ENCODE results near the gene MCF2L2.

MCF2L2 gene

GRCh38 chr3:183359036-183359435 lies 69.4 kb downstream of the MCF2L2 start:
- DNase-seq: no peak

- no peak for DNase-seq
These were observed 70.8 kb downstream of the MCF2L2 start for GRCh38 chr3:183357564-183358079.

GRCh38 chr3:183356920-183357319 lies 71.5 kb downstream of the MCF2L2 start:
- DNase-seq: no peak

GRCh38 chr3:183354874-183355273 lies 73.5 kb downstream of the MCF2L2 start:
- DNase-seq: no peak

GRCh38 chr3:183354325-183354831 lies 74.0 kb downstream of the MCF2L2 start:
- no peak for DNase-seq

- no peak for DNase-seq
These were observed 75.0 kb downstream of the MCF2L2 start for GRCh38 chr3:183353421-183353820.

GRCh38 chr3:183350164-183350563 lies 78.3 kb downstream of the MCF2L2 start:
- DNase-seq: no peak

GRCh38 chr3:183349421-183350157 lies 78.8 kb downstream of the MCF2L2 start:
- DNase-seq: no peak

- no peak for DNase-seq
These were observed 85.6 kb downstream of the MCF2L2 start for GRCh38 chr3:183342824-183343223.

GRCh38 chr3:183341545-183342288 lies 86.7 kb downstream of the MCF2L2 start:
- no peak for DNase-seq

GRCh38 chr3:183340222-183340621 lies 88.2 kb downstream of the MCF2L2 start:
- DNase-seq: no peak

- DNase-seq: peak; percentile 29
These were observed 88.8 kb downstream of the MCF2L2 start for GRCh38 chr3:183339461-183340086.

GRCh38 chr3:183338520-183338919 lies 89.9 kb downstream of the MCF2L2 start:
- no peak for DNase-seq

GRCh38 chr3:183332487-183332886 lies 95.9 kb downstream of the MCF2L2 start:
- DNase-seq: no peak

GRCh38 chr3:183331498-183331897 lies 96.9 kb downstream of the MCF2L2 start:
- DNase-seq: no peak

GRCh38 chr3:183330881-183331280 lies 97.5 kb downstream of the MCF2L2 start:
- DNase-seq: no peak

GRCh38 chr3:183329543-183329942 lies 98.9 kb downstream of the MCF2L2 start:
- DNase-seq: no peak

- DNase-seq: no peak
These were observed 99.6 kb downstream of the MCF2L2 start for GRCh38 chr3:183328823-183329222.

GRCh38 chr3:183328164-183328563 lies 100.3 kb downstream of the MCF2L2 start:
- DNase-seq: no peak

GRCh38 chr3:183327343-183327742 lies 101.1 kb downstream of the MCF2L2 start:
- no peak for DNase-seq

GRCh38 chr3:183324083-183324482 lies 104.3 kb downstream of the MCF2L2 start:
- no peak for DNase-seq

- no peak for DNase-seq
These were observed 109.0 kb downstream of the MCF2L2 start for GRCh38 chr3:183319371-183319770.

GRCh38 chr3:183318877-183319276 lies 109.5 kb downstream of the MCF2L2 start:
- no peak for DNase-seq

Data from COR-L47 (cell line).